Smooth muscle cell (in vitro differentiated cells): ENCODE results near the gene MEI4. TPM values are rescaled to one million over a fixed set of nuclear protein-coding genes. Genes with fewer than 3 reads are reported as not detected.

Experiments used
- DNase-seq: peaks from one replicate; lab custom pipeline; 2025; ENCODE audit not compliant: unreplicated experiment; lab: John Stamatoyannopoulos, UW
- H2AFZ ChIP-seq: fragments of 200-600 bp; sonication (generic); 2 replicates; pipeline ENCODE4 v1.6.0; 2016; ENCODE audit warnings: antibody characterized with exemption, low read depth, mild to moderate bottlenecking
- H3F3A ChIP-seq: fragments of 200-600 bp; sonication (generic); 2 replicates; pipeline ENCODE4 v1.6.0; 2017; ENCODE audit warnings: antibody characterized with exemption, low read depth
- H3K27ac ChIP-seq: fragments of 200-600 bp; sonication (generic); 2 replicates; pipeline ENCODE4 v1.5.1; 2016; ENCODE audit warnings: low read depth, mild to moderate bottlenecking
- H3K27me3 ChIP-seq: fragments of 200-600 bp; sonication (generic); 2 replicates; pipeline ENCODE4 v1.6.1; 2016; ENCODE audit warnings: low read depth, mild to moderate bottlenecking
- H3K36me3 ChIP-seq: fragments of 200-600 bp; sonication (generic); 2 replicates; pipeline ENCODE4 v1.5.1; 2016; ENCODE audit warnings: low read depth
- H3K4me1 ChIP-seq: fragments of 200-600 bp; sonication (generic); 2 replicates; pipeline ENCODE4 v1.5.1; 2016; ENCODE audit warnings: low read depth
- H3K4me2 ChIP-seq: fragments of 200-600 bp; sonication (generic); 2 replicates; pipeline ENCODE4 v1.6.0; 2016; ENCODE audit warnings: mild to moderate bottlenecking
- H3K4me3 ChIP-seq: fragments of 200-600 bp; sonication (generic); 2 replicates; pipeline ENCODE4 v1.5.1; 2016; ENCODE audit warnings: mild to moderate bottlenecking
- H3K79me2 ChIP-seq: fragments of 200-600 bp; sonication (generic); 2 replicates; pipeline ENCODE4 v1.6.0; 2016; ENCODE audit warnings: low read depth, mild to moderate bottlenecking
- H3K9ac ChIP-seq: fragments of 200-600 bp; sonication (generic); 2 replicates; pipeline ENCODE4 v1.6.0; 2016; ENCODE audit warnings: low read depth
- H3K9me3 ChIP-seq: fragments of 200-600 bp; sonication (generic); replicated peaks from 2 replicates; pipeline ENCODE4 v1.5.1; 2016; ENCODE audit warnings: low read depth
- H4K20me1 ChIP-seq: fragments of 200-600 bp; sonication (generic); 2 replicates; pipeline ENCODE4 v1.6.0; 2016; ENCODE audit warnings: low read depth
- WGBS: methylation state at CpG from one replicate; pipeline ENCODE4 v1.1.7; 2016; ENCODE audit warnings: low lambda C conversion rate; 5-methylcytosine and 5-hydroxymethylcytosine counted together
- polyA plus RNA-seq: library from polyadenylated mRNA; unstranded; fragments of >200 nt; fragmentation: Nextera tagmentation; extraction: Ambion mirVana; gene quantifications from 2 replicates; pipeline ENCODE4 v1.2.1, GENCODE V29; 2016
- total RNA-seq: library from RNA; depleted of rRNA; stranded (reverse); fragments of >200 nt; gene quantifications from 2 replicates; pipeline ENCODE4 v1.2.3, GENCODE V29; 2014
- TF ChIP-seq, protein P1 (sequence below): fragments of 200-600 bp; sonication (generic); IDR thresholded peaks from 2 replicates; pipeline ENCODE4 v1.5.1; 2017; ENCODE audit warnings: borderline replicate concordance, mild to moderate bottlenecking, antibody characterized with exemption; ENCODE audit not compliant: insufficient read depth, poor library complexity, severe bottlenecking

Gene MEI4
- total RNA-seq (0.09 and 0.27 TPM in 2 replicates), polyA plus RNA-seq (not detected in 2 replicates)

DNA sequence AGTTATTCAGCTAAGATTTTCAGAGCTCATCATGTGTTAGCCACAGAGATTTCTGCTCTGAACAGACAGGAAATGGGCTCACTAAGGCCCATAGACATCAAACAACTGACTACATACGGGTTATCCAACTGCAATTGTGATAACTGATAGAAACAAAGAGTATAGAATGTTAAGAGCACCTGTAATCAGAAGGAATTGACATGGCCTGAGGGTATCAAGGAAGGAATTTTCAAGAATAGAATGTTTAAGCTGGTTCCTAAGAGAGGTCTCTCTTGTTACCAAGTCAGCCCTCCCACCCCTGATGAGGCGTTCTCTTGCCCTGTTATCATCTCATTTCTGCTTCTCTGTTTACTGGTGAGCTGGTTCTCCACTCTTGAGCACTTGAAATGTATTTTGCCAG is at the start of gene MEI4:
MEI4 (plus strand) TSS at position 301 of the 400 bp plus-strand sequence. CDS start 37,633 bp downstream, outside the sequence.
- H3K9ac ChIP-seq = no peak within 1 kb of the TSS
- TF ChIP-seq, protein P1, sequence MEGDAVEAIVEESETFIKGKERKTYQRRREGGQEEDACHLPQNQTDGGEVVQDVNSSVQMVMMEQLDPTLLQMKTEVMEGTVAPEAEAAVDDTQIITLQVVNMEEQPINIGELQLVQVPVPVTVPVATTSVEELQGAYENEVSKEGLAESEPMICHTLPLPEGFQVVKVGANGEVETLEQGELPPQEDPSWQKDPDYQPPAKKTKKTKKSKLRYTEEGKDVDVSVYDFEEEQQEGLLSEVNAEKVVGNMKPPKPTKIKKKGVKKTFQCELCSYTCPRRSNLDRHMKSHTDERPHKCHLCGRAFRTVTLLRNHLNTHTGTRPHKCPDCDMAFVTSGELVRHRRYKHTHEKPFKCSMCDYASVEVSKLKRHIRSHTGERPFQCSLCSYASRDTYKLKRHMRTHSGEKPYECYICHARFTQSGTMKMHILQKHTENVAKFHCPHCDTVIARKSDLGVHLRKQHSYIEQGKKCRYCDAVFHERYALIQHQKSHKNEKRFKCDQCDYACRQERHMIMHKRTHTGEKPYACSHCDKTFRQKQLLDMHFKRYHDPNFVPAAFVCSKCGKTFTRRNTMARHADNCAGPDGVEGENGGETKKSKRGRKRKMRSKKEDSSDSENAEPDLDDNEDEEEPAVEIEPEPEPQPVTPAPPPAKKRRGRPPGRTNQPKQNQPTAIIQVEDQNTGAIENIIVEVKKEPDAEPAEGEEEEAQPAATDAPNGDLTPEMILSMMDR = no peak
- 47% methylated on average over 2 of the region's 2 CpGs for WGBS

DNA sequence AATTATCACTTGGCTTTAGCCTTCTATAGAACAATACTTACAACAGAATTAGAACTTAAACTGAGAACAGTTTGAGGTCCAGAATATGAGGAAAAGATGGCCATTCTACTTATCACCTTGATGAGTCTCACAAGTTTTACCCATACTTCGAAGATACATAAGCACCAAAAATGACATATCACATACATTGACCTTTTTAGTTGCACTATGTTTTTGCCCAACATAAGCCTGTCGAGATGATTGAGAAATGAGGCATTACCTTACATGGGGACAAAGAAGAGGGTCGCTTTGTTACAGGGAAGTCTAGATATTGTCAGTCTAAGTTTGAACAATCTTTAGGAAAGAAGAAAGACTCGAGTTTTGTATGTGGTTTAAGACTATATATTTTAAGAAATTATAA is 48.4 kb upstream of the MEI4 start:
- no peaks in the 10 kb centered on the region for H3K4me1 ChIP-seq
- TF ChIP-seq, protein P1 = no peak
- no peaks in the 10 kb centered on the region for H3K9me3 ChIP-seq
- H3F3A ChIP-seq = no peaks in the 10 kb centered on the region
- H3K79me2 ChIP-seq = no peaks in the 10 kb centered on the region
- 64% methylated on average over 4 of the region's 4 CpGs for WGBS
- H3K9ac ChIP-seq = no peak overlapping the region
- no peak overlapping the region for H3K27ac ChIP-seq
- no peaks in the 10 kb centered on the region for H3K27me3 ChIP-seq
- DNase-seq = no peak
- H3K4me2 ChIP-seq = no peak overlapping the region
- no peaks in the 10 kb centered on the region for H3K36me3 ChIP-seq
- H2AFZ ChIP-seq = no peak overlapping the region
- H4K20me1 ChIP-seq = no peaks in the 10 kb centered on the region
- H3K4me3 ChIP-seq = no peak overlapping the region

More for the DNA sequence above, at the start of gene MEI4:
- Histone ChIP-seq H4K20me1 (no peaks in the 10 kb centered on the region), H3F3A (peaks cover 11% of the 10 kb centered on the region), H3K4me1 (peaks cover 9% of the 10 kb centered on the region), H3K9me3 (no peaks in the 10 kb centered on the region), H3K4me2 (no peak within 1 kb of the TSS), H3K27me3 (no peaks in the 10 kb centered on the region), H2AFZ (peak within 1 kb of the TSS; percentile 26), H3K36me3 (no peaks in the 10 kb centered on the region), H3K4me3 (no peak within 1 kb of the TSS), H3K27ac (no peak within 1 kb of the TSS), H3K79me2 (no peaks in the 10 kb centered on the region)
- DNase-seq = no peak

DNA sequence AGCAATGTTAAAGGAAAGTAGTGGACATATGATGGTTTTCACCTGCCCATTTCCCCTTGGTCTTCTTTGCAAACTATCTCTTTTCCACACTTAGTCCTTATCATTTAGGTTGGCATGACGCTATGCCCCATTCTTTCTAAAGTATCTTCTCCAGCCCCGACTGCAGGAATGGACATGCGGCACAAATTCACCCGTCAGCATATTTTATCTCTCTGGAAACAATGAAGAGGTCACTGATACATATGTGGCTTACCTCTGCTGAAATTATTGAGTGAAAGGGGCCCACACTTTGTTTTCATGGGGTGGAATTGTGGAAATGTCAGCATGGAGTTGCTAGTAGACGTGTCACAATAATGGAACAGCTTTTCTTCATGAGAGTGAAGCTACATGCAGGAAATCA is 45.8 kb upstream of the MEI4 start:
- no peaks in the 10 kb centered on the region for H3K9me3 ChIP-seq
- H3K4me3 ChIP-seq = no peak overlapping the region
- no peaks in the 10 kb centered on the region for H3K27me3 ChIP-seq
- no peak overlapping the region for H2AFZ ChIP-seq
- no peaks in the 10 kb centered on the region for H3K79me2 ChIP-seq
- H3F3A ChIP-seq = no peaks in the 10 kb centered on the region
- DNase-seq = no peak
- TF ChIP-seq, protein P1 = no peak
- no peaks in the 10 kb centered on the region for H3K4me1 ChIP-seq
- H3K27ac ChIP-seq = no peak overlapping the region
- H3K9ac ChIP-seq = no peak overlapping the region
- H4K20me1 ChIP-seq = no peaks in the 10 kb centered on the region
- H3K4me2 ChIP-seq = no peak overlapping the region
- WGBS = 93% methylated on average over 5 of the region's 5 CpGs
- no peaks in the 10 kb centered on the region for H3K36me3 ChIP-seq

DNA sequence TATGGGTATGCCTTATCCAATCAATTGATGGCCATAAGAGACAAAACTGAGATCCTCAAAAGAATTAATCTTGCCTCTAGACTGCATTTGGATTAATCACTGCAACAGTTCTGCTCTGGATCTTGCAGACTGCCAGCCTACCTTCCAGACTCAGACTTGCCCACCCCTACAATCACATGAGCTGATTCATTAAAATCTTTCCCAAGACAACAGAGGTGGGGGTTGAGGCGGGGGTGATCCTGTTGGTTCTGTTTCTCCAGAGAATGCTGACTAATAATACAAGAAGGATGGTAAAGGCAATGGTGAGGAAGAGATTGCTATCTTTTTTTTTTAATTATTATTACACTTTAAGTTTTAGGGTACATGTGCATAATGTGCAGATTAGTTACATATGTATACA is 43.7 kb upstream of the MEI4 start:
- Histone ChIP-seq H3K9ac (no peak overlapping the region), H3K9me3 (no peaks in the 10 kb centered on the region), H2AFZ (no peak overlapping the region), H3K4me1 (no peaks in the 10 kb centered on the region), H4K20me1 (no peaks in the 10 kb centered on the region), H3K36me3 (no peaks in the 10 kb centered on the region), H3F3A (no peaks in the 10 kb centered on the region), H3K4me3 (no peak overlapping the region), H3K4me2 (no peak overlapping the region), H3K79me2 (no peaks in the 10 kb centered on the region), H3K27ac (no peak overlapping the region), H3K27me3 (no peaks in the 10 kb centered on the region)
- TF ChIP-seq, protein P1 = no peak
- no peak for DNase-seq
- WGBS = 93% methylated on average over 1 of the region's 1 CpG
